Hematopoietic multipotent progenitor cell treated with erythropoietin and hydrocortisone succinate and interleukin-3 and kit ligand, for 15 days (in vitro differentiated cells): ENCODE results near the gene MTG2.

Experiments used
- DNase-seq: peaks from one replicate; pipeline ENCODE4 v3.0.0-alpha.2; 2015; ENCODE audit warnings: low spot score

MTG2 gene

DNA sequence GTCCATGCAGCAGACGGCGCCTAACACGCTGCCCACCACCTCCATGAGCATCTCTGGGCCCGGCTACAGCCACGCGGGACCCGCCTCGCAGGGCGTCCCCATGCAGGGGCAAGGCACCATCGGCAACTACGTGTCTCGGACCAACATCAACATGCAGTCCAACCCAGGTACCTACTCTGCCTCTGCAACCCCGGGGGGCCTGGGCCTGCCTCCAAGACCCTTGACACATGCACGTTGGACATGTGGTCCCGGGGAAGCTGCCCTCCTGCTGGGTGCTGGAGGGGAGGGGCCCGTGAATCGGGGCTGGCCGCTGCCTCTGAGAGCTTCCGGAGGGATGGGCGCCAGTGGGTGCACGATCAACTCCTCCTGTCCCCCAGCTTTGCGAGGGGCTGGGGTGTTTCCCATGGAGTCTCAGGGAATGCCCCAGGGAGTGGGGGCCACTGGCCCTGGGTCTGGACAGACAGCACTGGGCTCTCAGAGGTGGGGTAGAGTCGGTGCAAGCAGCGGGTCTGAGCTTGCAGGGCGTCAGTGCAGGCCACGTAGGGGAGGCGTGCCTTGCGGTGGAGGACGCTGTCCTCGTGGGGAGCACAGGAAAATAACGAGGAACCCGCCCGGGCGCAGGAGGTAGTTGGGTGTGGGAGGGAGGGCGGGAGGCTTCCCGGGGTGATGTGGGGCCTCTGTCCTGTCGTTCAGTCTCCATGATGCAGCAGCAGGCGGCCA is 19.9 kb upstream of the MTG2 start:
- DNase-seq, result no peak

DNA sequence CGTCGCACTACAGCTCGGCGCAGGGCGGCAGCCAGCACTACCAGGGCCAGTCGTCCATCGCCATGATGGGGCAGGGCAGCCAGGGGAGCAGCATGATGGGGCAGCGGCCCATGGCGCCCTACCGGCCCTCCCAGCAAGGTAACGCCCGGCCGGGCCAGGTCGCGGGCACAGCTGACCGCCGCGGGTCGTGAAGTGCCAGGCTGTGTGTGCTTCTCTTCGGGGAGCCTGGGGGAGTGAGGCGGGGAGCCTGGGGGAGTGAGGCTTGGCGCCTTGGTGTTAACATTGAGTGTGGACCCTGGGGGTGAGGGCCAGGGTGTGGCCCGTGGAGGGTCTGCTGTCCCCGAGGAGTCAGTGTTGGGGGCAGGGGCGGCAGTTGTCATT is 19.4 kb upstream of the MTG2 start:
- no peak for DNase-seq

DNA sequence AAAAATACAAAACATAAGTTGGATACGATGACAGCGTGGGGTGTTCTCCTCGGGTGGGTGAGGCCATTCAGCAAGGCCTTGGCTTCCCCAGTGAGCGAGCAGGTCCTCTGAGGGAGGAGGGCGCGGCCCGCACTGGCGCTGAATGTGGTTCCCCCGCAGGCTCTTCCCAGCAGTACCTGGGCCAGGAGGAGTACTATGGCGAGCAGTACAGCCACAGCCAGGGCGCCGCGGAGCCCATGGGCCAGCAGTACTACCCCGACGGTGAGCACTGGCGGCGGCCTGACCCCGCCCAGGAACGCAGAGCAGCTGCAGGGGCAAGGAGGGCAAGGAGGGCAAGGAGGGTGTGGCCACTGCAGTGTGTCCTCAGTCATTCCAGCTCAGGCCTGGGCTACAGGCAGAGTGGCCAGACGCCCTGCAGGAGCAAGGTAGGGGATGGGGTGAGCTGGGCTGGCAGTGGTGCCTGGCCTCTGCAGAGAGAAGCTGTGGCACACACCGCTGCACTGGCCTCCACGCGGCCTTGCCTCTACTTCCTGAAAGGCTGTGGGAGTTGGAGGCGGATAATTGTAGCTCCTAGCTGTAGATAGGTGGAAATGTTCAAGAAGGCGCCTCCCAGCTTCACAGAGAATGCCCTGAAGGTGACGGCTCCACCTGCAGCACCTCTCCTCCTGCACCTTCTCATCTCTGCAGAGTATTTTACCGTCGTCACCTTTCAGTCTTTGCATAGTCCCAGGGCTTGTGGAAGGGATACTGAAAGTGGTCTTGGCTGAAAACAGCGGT is 18.7 kb upstream of the MTG2 start:
- no peak for DNase-seq

DNA sequence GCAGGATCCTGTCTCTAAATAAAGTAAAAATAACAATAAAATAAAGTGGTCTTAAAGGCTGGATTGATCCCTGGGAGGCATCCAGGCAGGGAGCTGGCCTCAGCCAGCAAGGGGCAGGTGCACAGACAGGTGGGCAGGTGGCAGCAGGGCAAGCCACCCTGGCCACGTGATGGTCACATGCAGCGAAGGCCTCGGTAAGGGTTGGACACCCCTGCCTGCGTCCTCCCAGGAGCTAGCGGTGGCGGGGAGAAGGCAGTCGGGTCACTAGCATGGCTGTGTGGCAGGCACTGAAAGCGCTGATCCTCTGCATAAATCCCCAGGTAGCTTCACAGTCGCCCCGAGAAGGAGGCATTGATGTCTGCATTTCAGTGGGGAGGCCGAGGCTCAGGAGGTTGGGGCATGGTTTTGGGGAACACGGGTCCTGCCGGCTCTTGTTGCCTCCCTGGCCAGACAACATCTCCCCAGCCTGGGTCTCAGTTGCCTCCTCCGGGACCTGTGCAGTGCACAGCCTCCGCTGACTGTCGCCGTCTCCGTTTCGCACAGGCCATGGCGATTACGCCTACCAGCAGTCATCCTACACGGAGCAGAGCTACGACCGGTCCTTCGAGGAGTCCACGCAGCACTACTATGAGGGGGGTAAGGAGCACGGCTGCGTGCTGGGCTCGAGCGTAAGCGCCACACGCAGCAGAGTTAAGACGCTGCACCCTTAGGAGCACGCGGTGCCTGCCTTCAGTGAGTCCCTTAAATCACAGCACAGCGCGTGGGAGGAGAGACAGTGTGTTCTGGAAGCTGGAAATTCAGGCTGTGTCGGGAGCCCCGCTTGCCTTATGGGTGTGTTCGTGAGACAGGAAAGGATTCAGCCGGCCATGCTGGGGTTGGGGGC is 17.7 kb upstream of the MTG2 start:
- no peak for DNase-seq

DNA sequence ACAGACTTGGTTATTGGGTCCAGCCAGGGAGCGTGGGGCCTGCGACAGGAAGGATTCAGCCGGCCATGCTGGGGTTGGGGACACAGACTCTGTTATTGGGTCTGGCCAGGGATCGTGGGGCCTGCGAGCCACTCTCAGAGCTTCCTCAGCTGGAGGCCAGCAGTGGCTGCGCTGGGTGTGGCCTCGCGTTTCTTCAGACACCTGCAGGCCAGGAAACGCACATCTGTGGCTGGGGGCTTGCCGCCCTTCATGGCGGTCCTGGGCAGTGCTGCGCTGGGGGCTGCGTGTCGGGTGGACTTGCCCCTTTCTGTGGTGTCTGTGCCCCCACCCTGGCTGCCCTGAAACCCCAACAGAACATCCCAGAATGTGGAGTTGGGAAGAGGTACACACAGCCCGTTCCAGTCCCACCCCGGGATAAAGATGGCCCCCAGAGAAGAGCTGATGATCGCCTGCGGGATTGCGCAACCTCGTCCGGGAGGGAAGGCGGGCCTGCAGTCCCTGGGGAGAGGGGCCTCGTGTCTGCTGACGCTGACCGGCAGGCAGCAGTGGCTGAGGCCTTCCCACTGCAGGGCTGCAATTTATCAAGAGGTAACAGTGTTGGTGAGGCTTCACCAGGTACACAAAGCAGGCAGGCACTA is 16.9 kb upstream of the MTG2 start:
- DNase-seq, result no peak

DNA sequence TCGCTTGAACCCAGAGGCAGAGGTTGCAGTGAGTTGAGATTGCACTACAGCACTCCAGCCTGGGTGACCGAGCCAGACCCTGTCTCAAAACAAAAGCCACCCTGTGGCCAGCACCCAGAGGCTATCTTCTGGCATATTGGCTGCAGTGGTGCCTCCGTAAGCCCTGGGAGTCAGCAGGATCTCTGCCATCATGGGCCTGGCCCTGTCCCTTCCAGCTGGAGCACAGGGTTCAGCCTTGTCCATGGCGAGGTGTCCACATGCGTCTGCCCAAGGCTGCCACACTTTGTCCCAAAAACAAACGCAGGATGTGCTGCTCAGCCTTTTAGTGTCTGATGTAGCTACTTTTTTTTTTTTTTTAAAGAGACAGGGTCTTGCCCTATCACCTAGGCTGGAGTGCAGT is 15.4 kb upstream of the MTG2 start:
- DNase-seq, result no peak

DNA sequence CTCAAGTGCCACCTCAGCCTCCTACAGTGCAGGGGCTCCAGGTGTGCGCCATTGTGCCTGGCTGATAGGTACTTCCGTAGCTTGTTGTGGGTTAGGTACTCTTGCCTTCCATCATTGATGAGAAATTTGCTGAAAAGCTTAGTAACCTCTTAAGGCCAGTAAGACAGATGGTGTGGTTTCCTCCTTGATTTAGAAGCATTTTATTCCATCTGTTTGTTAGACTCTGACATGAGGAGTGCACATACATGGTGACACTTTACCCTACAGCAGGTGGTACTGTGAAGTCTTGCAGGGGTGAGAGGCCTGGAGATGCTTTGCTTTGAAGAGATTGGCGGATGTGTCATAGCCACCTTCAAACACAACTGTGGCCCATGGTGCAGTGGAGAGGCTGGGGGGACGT is 14.8 kb upstream of the MTG2 start:
- DNase-seq, result no peak

DNA sequence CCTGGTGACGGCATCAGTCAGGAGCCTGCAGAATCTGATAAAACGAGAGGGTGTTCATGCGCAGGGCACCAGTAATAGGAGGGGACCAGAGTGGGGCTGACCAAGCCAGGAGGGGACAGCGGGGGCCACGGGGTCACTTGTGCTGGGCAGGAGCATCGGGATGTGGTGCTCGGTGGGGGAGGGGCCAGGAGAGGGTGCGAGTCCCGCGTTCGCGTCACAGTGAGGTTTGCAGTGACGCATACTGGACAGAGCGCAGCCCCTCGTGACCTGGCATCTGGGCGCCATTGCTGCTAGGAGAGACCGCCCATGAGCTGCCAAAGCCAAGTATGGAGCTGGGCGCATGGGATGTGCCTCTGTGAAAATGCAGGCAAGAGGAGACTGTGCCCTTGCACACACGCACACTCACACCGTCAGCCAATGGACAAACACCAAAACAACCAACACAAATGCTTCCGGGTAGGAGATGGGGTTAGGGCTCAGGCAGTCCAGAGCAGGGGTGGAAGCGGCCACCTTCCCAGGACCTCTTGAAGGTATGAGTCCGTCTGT is 13.9 kb upstream of the MTG2 start:
- DNase-seq, result no peak

DNA sequence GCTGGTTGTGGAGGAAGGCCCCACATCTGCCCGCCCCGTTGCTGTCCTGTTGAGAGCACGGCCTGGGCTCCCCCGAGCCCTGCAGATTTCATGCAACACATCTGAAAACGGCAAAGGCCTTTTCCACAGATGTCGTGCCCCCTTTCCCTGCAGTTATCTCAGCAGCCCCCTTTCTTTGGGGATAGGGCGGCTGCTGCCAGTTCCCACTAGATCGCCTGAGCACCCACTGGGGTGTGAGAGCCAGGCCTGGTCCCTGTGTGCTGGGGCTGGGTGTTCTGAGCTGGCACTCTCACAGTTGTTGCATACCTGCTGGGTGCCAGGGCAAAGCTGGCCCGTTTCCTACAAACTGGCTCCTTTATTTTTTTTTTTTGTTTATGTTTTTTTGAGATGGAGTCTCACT is 12.3 kb upstream of the MTG2 start:
- DNase-seq, result no peak

DNA sequence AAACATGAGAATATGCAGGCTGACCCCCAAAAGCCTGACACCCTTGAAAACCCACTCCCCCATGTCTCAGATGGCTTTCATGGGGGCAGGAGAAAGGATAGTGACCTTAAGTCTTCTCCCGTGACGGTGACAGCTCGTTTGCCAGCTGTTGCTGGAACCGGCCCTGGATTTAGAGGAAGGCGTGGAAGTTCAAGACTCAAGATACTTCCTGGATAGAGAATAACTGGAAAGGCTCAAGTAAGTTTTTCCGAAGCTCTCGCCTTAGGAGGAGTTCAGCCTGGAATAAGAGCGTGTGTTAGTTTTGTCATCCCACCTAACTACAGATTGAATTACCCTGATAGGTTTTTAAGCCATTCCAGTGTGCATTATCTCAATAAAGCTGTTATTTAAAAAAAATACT is 11.6 kb upstream of the MTG2 start:
- DNase-seq, result no peak

DNA sequence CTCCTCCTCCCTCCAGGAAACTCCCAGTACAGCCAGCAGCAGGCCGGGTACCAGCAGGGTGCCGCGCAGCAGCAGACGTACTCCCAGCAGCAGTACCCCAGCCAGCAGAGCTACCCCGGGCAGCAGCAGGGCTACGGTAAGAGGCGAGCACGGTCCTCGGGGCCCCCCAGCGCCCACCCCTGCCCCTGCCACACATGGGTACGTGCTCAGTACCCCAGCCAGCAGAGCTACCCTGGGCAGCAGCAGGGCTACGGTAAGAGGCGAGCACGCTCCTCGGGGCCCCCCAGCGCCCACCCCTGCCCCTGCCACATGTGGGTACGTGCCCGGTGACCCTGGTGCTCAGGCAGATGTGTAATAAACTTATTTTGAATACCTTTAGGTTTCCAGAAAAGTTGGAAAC is 10.2 kb upstream of the MTG2 start:
- DNase-seq, result no peak

DNA sequence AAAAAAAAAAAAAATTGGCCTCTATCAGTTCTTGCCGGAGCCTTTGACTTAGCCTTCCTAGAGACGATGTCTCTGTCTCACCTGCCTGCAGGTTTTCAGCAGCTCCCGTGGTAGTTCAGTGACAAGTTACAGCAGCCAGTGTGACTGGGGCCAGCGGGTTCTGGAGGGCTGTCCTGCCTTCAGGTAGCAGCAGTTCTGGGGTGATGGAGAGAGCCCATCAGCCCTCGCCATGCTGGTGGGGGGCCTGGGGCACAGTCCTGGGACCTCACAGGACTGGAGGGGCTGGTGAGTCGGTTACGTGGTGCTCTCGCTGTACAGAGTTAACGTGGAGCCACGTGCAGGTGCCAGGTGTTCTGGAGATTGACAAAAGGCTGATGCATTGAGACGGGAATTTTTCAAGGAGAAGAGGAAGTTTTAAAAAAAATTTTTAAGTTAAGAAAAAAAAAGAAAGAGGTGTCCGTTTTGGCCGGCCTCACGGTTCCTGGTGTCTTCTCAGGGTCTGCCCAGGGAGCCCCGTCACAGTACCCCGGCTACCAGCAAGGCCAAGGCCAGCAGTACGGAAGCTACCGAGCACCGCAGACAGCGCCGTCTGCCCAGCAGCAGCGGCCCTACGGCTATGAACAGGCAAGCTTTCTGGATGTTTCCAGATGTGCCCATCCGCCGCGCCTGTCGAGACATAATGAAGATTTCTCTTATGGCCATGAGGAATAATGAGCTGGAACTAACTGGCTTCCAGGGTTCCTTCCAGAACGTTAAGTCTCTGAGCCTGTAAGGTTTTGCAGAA is 8.6 kb upstream of the MTG2 start:
- DNase-seq, result no peak

DNA sequence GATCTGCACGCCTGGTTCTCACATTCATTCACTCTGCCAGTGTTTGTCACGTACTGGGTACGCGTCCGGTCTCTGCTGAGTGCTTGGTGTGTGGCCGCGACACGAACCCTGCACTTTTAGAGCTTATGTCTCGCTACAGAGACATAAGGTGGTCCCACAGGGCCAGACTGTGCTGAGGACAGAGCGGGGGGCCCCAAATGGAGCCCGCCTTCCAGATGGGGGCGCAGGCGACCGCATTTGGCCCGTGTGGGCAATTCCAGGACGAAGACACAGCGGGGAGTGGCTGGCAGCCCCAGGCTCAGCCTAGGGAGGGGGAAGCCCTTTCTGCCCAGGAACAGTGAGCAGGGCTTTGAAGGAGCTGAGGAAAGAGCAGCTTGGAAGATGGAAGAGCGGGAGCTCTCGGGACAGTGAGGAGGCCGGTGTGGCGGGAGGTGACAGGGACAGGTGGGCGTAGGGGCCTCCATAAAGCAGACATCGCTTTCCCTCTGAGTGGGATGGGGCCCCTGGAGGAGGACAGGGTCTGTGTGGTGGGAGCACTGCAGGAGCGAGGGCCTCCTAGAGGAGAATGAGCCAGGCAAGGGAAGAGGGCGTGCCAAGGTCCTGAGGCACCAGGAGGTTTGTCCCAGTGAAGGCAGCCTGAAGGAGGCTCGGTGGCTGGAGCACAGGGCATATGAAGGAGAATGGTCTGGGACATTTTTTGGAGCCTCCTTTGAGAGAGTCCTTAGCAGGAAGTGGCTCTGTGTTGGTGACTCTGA is 7.8 kb upstream of the MTG2 start:
- no peak for DNase-seq

DNA sequence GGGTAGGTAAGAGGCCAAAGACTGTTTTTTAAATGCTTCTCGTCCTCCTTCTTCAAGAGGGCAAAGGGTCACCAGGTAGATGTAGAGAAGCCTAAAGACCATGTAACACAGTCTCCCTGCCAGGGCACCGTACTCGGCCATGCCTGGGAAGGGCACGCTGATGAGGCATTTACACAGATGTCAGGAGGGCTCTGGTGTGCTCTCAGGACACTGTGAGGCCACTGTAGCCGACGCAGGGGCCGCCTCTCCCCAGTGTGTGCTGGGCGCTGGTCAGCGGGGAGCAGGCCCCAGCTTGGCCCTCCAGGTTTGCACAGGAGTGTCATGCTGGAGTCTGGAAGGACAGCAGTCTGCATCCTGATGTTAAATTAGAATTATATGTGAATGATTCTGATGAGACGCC is 7.1 kb upstream of the MTG2 start:
- no peak for DNase-seq

DNA sequence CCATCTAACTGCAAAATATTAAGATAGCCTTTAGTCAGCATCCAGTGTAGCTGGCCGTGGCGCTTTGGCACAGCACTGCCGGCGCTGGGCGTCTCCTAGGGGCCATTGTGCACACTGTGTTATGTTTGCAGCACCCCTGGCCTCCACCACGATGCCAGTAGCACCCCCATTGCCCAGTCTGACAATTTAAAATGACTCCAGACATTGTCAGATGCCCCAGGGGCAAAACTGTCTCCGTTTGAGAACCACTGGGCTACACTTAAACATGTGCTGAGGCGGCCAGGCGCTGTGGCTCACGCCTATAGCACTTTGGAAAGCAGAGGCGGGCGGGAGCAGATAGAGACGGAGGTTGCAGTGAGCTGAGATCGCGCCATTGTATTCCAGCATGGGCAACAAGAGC is 6.0 kb upstream of the MTG2 start:
- no peak for DNase-seq

DNA sequence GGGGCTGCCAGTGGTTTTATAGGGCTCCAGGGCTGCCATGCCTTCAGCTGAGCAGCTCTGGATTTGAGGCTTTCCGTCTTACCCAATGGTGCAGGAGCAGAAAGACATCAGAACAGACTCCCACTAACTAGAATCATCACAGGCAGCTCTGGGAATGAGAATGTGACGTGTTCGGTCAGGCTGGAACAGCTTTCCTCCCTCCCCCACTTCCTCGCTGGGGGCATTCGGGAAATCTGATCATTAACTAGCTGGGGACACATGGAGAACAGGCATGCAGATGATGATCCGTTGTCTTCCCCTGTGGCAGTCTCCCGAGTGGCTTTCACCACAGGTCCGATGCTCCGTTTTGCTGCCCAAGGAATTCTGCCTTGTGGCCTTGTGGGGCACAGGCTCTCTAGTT is 5.5 kb upstream of the MTG2 start:
- DNase-seq, result no peak

DNA sequence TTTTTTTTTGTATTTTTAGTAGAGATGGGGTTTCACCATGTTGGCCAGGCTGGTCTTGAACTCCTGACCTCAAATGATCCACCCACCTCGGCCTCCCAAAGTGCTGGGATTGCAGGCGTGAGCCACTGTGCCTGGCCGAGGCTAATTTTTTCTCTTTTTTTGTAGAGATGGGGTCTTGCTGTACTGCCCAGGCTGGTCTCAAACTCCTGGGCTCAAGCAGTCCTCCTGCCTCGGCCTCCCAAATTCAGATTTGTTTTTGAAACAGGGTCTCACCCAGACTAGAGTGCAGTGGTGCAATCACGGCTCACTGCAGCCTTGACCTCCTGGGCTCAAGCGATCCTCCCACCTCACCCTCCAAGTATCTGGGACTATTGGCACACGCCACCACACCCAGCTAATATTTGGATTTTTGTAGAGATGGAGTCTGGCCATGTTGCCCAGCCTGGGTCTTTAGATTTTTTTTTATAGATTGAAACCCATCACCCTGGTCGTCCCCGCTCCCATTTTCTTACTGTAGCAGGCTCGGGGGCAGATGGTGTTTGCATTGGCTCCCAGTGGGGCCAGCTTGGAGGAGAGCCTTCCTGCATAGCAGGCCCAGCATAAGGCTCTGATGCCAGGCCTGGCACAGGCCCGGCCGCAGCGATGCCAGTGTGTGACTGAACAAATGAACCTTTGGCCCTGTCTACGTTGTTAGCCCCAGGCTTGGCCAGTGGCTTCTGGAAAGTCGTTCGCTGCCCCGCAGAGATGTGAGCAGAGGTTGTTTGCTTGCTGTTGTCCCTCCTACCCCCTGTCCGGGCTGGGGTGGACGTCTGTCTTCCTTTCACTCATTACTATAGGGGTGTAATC is 4.3 kb upstream of the MTG2 start:
- no peak for DNase-seq

DNA sequence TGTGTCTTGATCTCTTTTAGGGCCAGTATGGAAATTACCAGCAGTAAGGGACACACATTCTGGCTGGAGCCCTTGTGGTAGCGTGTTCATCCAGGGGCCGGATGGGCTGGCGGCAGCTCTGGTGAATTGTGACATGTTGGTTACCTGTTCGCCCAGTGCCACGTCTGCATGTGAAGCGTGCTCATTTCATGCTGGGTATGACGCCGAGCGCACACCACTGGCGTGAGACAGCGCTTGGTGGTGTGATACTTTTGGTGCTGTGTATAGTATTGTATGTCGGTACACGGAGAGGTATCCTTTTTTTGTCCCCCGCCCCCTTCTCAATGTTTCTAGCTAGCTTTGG is 3.7 kb upstream of the MTG2 start:
- no peak for DNase-seq

DNA sequence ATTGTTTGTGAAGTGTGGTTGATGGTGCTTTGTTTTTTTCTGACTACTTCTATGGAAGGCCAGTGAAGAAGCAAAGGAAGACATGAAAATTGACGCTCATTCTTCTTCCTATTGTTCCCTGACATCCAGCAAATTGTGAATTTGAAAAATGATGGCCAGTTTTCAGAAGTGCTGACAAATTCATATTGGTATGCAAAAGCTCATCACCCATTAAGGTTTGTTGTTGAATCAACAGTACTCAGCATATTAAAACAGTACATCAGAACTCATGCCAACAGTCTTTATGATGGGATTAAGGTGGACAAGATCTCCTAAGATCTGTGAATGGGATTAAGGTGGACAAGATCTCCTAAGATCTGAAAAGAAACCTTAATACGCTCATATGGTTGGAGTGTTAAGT is 1.0 kb upstream of the MTG2 start:
- DNase-seq, result no peak
